Superior temporal gyrus (tissue), 1 donor: ENCODE data around the gene TSPAN17.
A peak's percentile ranks its signal among the peaks of the same experiment; 100 is the strongest.
"Not testable (repeated sequence)": the region's sequence is repeated elsewhere in the genome, so short reads cannot be mapped to it uniquely, and the experiment has no call there.

Experiments
- DNase-seq: peaks from one replicate; pipeline ENCODE4 v3.0.0-alpha.2; 2016; ENCODE audit errors: extremely low spot score

The TSPAN17 gene

DNA sequence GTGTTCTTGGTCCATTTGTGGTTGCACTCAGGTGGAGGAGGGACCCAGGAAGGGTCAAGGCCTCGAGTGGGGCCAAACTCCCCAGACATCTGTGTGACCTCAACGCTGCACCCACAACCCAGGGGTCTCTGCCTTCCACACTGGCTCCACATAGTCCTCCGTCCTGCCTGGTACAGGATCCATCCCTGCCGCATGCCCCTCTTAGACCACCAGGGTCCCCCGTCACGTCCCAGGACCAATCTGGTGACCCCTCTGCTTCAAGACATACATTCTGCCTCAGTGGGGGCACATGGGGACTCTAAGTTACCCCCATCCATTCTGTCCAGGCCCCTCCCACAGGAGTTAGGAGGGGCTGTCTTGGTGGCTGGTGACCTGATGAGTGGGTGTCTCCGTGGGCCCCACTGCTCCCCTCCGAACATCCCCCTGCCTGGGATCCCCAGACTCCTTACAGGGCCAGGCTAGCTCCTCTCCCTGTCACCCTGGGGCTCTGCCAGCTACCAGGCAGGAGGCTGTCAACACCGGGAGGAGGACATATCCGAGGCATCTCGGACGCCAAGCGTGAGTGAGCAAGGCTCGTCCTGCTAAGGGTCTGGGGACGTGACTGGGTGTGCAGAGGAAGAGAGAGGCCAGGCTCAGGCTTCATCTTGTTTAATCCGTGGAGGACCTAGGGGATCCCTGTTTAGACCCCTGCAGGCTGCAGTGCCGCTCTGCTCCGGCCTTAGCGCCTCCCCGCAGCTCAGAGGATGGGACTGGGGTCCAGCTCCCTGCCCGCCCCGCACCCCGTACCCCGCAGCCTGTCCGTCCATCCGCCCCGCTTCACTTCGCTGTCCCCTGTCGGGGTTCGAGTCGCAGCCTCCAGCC, 32.3 kb downstream of the TSPAN17 start:
- DNase-seq: no peak

DNA sequence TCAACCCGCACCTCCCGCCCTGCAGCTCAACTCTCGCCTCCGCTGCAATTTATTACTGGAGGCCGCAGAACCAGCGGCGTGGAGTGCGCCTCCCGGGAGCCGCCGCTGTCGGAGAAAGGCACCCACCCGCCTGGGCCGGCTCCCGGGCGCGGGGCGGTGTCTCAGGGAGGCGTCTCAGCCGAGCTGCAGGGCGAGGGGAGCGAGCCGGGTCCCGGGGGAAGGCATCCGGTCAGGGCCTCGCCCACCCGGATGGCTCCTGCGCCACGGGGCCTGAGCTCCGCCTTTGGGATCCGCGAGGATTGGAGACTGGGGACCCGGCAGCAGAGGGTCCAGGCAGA, 32.9 kb downstream of the TSPAN17 start:
- DNase-seq: no peak

DNA sequence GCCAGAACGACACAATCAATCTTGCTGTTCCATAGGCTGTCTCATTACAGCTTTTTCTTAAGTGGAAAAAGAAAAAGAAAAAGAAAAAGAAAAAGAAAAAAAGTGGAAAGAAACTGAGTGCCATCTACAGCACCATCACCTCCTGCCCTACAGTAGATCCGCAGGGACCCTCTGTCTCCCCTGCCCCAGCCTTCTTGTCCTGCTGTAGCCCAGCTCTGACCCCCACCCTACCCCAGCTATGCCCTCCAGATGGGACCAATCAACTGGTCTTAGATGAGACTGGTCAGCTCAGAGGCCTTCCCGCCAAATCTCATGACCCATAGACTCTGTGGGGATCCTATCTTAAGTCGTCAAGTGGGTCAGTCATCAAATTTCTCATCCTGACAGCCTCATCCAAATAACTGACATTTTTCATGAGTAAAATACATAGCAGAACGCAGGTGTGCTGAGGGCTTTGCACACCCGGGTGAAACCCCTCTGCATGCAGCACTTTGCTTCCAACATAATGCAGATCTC, 34.8 kb downstream of the TSPAN17 start:
- no peak for DNase-seq

DNA sequence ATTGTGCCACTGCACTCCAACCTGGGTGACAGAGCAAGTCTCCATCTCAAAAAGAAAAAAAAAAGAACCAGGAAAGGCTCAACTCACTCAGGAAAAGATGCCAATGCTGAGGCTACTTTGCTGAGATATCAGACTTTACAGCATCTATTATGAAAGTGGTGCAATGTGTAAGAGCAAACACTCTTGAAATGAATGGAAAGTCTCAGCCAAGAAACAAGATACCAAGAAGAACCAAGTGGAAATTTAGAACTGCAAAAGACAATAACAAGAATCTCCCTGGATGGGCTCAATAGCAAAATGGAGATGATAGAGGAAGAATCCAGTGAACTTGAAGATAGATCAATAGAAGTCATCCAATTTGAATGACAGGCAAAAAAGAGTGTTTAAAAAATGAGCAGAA, 37.7 kb downstream of the TSPAN17 start:
- no peak for DNase-seq

DNA sequence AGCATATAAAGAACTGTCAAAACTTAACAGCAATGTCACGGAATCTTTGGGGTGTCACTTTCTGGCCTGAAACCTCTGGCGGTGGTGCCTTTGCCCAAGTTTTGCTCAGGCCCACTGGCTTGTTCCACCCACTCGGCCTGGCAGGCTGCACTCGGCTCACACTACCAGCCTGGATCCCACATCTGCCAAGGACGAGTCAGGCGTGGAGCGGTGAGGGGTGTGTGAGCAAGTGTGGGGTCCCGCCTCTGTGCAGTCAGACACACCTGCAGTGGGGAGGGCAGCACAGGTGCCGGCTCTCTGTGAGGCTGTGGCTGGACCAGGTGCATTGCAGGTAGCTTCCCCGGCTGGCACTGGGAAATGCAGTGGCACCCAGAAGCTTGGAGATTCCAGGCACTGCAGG, 40.0 kb downstream of the TSPAN17 start:
- no peak for DNase-seq

DNA sequence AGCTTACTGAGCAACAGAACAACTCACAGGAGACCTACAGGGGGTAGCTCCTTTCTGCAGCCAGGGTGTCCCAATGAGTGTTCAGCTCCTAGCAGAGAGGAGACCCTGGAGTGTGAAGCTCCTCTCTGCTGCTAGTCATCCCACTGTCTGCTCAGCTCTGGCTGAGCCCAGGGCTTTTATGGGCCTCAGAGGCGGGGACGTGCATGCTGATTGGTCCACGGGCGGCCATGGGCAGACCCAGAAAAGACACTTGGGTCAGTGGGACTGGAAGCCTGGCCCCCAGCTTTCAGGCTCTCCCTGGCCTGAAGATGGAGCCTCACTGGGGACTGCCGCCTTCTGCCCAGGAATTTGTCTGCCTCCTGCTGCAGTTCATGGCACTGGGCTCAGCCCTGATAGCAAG, 40.6 kb downstream of the TSPAN17 start:
- no peak for DNase-seq

DNA sequence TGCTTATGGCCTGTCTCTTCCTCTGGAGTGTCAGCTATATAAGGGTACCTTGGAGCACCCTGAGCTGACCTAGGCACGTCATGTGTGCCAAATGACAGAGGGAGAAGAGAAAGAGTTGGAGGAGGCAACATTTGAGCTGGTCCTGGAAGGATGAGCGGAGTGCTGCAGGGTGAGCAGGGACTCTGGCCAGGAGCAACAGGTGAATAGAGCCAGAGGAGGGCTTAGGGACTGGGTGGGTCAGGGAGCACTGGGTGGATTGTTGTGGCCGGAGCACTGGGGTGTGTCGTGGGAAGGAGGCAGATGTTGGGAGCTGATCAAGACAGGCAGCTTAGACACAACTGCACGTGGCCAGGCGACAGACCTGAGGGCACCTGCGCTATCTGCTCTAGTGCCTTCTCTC, 43.6 kb downstream of the TSPAN17 start:
- no peak for DNase-seq

DNA sequence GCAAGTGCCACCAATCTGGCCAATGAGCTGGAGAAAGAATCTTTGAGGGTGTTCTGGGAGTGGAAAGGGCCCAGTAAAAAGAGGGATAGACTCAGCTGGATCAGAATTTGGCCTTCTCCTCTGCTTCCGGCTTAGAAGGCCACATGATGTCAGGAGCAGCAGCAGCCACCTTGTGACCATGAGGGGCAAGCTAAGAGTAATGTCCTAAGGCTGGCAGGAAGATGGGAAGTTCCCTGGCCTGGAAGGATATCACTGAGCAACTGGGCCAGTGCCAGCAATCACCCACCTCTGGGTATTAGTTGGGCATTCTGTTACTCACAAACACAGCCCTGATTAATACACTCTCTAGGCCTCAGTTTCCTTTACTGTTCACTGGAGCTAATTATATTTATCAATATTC, 44.2 kb downstream of the TSPAN17 start:
- no peak for DNase-seq

DNA sequence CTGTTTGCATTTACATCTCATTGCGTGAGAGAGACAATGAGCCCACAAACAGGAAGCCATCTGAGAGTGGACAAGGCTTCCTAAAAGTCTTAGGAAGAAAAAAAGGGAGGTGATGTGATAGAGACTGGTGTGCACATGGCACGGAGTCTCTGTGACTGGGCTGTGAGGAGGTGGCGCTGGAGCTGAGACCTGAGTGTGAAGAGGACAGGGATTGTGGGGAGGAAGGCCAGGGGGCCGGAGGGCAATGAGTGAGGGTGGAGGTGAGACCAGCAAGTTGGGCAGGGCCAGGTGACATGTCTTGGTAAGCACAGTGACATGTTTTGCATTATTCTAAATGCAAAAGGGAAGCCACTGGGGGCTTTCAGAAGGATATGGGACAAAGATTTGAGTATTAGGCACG, 45.0 kb downstream of the TSPAN17 start:
- DNase-seq: no peak

DNA sequence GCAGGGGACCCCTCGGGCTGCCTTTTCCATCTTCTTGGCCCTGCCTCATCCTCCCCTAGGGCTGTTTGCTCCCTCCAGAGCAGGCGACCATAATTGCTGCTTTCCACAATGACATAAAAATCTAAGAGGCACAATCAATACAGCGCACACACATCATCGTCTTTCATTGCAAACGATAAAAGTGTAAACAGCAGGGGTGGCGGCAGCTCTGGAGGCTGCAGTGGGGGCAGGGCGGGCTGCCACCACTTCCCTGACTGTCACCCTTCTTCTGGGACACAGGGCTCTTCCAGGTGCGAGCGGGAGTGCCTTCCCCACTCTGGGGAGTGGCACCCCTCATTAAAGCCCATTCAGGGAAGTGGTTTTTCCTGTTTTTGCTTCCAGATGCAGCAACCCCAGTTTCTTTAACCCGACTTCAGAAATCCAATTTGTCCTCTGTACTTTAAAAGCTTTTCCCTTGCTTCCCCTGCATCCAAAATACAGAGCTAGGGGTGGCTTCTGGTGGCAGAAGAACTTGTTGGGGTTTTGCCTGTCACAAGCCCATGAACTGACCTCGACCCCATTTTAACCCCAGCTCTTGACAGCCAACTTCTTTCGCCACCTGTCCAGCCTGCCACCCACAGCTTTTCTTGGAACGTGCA, 45.7 kb downstream of the TSPAN17 start:
- no peak for DNase-seq

DNA sequence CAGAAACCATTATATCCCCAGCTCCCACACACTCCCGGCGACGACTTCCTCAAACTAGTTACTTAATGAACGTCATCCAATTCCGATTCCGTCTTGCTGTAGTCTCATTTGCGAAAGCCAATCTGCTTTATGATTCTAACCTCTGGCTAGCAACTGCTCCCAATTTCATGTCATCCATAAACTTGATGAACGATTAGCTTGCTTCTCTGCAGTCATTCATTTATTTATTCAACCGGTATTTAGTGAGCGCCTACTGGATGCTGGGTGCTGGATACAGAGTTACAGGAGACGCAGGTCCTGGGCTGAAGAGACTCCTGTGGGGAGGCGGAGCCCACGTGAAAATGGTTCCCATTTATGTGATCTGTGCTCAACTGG, 46.2 kb downstream of the TSPAN17 start:
- no peak for DNase-seq

DNA sequence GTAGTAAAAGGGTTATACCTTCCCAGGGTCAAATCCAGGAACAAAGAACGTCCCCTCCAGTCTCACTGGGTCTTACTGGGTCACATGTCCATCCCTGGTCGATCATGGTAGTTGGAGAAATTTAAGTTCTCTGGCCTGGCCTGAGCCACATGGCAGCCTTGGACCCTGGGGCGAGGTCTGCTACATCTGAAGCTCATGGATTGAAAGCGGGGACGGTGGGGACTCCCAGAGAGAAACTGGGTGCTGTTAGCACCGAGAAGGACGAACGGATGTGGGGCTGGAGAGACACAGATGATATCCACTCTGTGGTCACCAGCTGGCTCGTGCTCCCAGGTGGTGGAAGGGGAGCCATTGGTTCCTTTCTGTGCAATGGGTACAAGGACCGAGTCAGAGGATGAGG, 46.9 kb downstream of the TSPAN17 start:
- no peak for DNase-seq

DNA sequence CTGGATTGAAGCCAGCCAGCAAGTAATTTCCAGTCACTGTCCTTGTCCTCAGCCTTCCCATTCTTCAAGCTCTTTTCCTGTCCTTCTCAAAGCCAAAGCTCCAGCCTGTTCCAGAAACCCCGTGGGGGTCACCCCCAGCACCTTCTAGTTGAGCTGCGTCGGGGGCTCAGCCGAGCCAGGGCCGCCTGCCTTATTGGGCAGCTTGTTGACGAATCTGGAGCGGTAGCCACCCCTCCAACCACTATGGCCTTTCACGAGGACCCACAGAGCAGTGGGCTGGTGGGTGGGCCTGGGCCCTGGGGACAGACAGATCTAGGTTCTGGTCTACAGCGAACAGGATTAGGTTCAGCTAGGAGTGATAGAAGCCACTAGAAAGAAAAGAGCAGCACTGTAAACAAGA, 47.3 kb downstream of the TSPAN17 start:
- DNase-seq: no peak

DNA sequence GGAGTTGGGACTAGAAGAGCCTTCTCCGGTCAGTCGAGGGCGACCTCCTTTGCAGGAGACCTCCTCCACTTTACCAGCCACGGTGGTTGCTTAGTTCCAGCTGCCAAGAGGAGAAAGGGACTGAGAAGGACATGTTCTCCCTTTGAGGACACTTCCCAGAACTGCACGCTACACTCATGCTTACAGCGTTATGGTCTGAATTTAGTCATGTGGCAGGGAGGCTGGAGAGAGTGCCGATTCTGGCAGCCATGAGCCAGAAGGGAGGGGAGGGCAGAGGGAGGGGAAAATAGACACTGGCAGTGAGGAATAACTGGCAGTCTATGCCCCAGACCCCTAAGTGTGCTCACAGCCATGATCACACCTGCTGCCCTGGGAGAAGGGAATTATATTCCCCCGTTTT, 47.8 kb downstream of the TSPAN17 start:
- peak; percentile 15 for DNase-seq

DNA sequence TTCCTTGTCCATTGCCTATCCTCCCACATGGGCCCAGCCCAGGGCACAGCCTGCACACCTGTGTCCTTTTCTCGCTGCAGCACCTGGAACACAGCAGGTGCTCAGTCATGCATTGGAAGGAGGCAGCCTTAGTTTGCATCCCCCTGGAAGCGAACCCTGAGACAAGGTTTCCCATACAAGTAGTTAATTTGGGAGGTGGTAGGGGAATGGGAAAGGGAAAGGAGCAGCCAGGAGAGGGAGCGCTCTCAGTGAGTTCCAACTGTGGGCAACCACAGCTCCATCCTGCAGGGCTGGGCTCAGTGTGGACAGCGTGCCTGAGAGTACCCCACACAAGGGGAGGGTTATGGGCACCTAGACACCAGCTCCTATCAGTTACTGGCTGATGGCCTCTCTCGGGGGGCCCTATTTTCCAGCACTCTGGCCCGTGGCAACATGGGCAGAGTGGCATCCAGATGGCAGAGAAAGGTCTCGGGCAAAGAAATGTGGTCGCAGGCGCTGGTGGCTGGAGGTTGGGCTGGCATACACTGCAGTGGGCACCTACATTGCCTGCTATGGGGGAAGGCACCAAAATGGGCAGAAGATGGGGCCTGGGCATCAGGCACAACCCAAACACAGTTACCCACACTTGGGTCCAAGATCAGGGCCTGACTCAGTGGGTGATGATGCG, 50.1 kb downstream of the TSPAN17 start:
- no peak for DNase-seq

DNA sequence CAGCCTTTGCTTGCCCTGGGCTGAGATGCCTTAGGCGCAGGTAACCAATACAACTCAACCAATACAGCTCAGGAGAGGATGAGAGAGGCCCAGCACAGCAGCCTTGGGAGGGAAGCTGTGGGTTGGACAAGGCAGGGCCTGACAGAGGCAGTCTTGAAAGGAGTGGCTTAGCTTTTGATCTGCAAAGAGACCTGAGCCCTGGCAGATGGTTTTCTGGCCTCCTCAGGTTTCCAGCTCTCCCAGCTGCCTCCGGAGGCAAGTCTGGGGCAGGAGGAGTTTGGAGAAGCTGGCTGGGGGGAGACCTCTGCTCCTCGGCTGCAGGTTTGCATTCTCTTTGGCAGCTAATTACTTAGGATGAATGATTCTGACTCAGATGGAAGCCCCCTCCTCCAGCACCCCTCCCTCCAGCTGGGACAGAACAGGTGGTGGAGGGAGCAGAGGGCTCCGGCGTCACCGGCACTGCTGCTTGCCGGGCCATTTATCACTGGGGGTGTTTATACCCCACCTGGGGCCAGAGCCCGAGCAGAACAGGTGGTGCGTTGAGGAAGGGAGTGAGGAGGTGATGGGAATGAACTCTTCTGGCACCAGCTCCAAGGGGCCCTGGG, 50.8 kb downstream of the TSPAN17 start:
- DNase-seq: no peak

DNA sequence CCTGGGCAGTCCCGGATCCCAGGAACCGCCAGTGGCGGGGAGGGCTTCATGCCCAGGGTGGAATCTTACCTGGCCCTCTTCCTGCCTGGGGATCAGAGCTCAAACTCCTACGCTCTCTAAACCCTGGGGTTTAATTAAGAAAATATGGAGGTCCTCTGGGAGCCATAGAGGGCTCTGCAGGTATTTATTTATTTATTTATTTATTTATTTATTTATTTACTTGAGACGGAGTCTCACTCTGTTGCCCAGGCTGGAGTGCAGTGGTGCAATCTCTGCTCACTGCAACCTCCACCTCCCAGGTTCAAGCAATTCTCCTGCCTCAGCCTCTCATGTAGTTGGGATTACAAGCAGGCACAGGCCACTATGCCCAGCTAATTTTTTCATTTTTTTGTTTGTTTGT, 52.2 kb downstream of the TSPAN17 start:
- not testable (repeated sequence) for DNase-seq

DNA sequence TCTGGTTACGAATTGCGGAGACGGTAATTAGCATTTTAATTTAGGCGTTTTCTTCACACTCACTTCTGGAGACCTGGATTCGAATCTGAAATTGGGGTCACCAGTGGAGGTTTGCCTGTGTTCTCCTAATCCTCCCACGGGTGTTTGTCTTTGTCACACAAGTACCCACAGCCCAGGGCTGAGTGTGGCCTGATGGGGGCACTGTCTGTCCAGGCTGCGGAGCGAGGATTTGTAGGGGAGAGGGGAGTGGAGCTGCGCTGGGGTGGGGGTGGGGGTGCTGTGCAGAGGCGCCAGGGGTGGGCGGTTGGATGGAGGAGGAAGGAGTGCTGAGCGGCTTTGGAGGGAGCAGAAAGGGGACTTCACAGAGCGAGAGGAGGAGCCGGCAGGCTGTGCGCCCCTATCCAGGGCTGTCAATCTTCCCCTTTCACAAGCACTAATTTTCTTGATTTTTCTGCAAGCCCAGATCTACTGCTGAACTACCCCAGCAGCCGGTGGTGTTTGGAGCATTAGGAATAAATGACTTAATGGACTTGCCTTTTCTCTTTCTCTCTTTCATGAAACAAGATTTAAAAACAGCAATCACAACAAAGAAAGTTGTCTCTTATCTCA, 53.1 kb downstream of the TSPAN17 start:
- DNase-seq: peak; percentile 64

DNA sequence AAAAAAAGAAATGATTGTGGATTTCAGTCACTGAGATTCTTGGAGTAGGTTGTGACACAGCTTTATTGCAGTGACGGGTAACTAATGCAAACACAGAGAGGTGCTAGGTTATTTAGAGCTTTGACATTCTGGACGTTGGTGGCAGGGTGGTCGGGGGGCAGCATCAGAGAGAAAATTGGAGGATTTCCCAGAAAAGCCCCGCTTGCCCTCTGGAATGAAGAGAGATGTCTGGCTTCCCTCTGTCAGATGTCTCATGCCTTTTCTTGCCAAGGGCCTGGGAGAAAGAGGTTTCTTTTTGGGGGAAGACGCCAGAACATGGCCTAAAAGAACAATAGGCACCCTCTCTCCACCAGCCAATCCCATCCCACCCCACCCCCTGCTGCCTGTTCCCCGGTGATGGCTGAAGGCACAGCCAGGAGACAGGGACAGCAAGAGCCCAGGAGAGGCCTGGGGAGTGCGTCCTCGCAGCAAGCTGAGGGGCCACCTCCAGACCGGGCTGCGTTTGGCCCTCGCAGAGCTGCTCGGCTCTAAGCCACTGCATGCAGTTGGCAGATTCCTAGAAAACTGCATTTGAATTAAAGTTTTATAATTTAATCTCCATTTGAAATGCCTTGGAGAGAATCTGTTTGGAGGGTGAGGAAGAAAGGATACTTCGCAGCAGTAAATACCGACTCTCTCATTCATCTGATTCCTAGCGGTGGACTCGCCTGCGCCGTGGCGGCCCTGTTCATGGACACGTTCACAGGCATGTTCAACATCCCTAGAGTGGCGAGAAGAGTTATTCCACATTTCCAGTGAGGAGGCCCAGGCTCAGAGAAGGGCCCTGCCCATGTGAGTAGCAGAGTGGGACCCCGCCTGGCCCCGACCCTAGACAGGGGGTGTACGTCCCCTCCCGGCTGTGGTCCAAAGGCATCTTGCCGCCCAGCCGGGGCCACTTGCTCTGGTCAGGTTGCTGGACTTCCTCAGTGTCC, 55.7 kb downstream of the TSPAN17 start:
- DNase-seq: no peak

DNA sequence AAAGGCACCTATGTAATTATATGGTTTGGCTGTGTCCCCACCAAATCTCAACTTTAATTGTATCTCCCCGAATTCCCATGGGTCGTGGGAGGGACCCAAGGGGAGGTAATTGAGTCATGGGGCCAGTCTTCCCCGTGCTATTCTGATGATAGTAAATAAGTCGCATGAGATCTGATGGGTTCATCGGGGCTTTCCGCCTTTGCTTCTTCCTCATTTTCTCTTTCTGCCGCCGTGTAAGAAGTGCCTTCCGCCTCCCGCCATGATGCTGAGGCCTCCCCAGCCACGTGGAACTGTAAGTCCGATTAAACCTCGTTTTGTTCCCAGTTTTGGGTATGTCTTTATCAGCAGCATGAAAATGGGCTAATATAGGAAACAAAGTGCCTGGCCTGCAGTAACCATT, 56.6 kb downstream of the TSPAN17 start:
- DNase-seq: no peak

DNA sequence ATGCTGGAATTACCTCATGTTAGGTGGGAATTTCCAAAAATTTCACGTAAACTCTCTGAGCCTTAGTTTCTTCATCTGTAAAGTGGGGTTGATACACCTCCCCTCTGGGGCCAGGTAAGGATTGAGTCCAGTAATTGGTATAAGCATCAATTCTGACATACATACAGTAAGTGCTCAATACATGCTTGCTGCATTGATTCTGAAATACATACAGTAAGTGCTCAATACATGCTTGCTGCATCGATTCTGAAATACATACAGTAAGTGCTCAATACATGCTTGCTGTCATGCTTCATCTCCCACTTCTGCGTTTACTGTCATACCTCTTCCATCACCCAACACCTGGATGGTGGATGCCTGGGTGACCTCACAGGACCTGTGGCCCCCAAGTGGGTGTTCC, 57.1 kb downstream of the TSPAN17 start:
- no peak for DNase-seq
